Panc1 (cell line): Measurements from ENCODE around the gene NFYC. TPM values are rescaled to one million over a fixed set of nuclear protein-coding genes. Genes with fewer than 3 reads are reported as not detected.

Source experiments
- ATAC-seq: fragments of 200-7000 bp; cut with Tn5 transposase; 2 replicates; pipeline ENCODE4 v1.9.1; 2020; ENCODE audit warnings: mild to moderate bottlenecking, moderate library complexity
- BruUV-seq: library from RNA; stranded (reverse); fragments of 400-500 nt; replicated peaks from 2 replicates; lab custom pipeline; 2021; lab: Mats Ljungman, UMichigan
- CTCF ChIA-PET: fragments of 300-600 bp; sonication (Branson Sonifier 250); formaldehyde crosslinking; loops from one replicate; lab custom pipeline; 2022; ENCODE audit warnings: antibody characterized with exemption; lab: Charles Lee
- POLR2A ChIA-PET: fragments of 300-600 bp; sonication (Branson Sonifier 250); formaldehyde crosslinking; loops from one replicate; lab custom pipeline; 2022; ENCODE audit warnings: antibody characterized with exemption; lab: Charles Lee
- DNase-seq: peaks from one replicate; pipeline ENCODE4 v3.0.0-alpha.2; 2010; ENCODE audit warnings: low read depth, low spot score
- H3K27ac ChIP-seq: 2 replicates; pipeline ENCODE4 v1.5.1; 2011; ENCODE audit warnings: mild to moderate bottlenecking, low read length, inconsistent platforms
- H3K27me3 ChIP-seq: fragments of 200-500 bp; sonication (Bioruptor generic); 2 replicates; pipeline ENCODE4 v1.6.0; 2014; ENCODE audit warnings: low read length, inconsistent platforms; ENCODE audit not compliant: control insufficient read depth, insufficient read depth
- H3K36me3 ChIP-seq: fragments of 200-500 bp; sonication (Bioruptor generic); 2 replicates; pipeline ENCODE4 v1.5.1; 2014; ENCODE audit warnings: inconsistent platforms, mild to moderate bottlenecking, low read length, moderate library complexity; ENCODE audit not compliant: control insufficient read depth, insufficient read depth
- H3K4me1 ChIP-seq: 2 replicates; pipeline ENCODE4 v1.5.1; 2011; ENCODE audit warnings: inconsistent platforms, mild to moderate bottlenecking, low read length, moderate library complexity; ENCODE audit not compliant: control insufficient read depth, insufficient read depth
- H3K4me3 ChIP-seq, 2 experiments: 2 replicates each; pipeline ENCODE4 v1.5.1; 2011 to 2012; ENCODE audit warnings: low read depth in 2 of 2, low read length in 2 of 2, mild to moderate bottlenecking in 2 of 2, inconsistent platforms in 1 of 2, moderate library complexity in 1 of 2
- H3K9me3 ChIP-seq: fragments of 200-500 bp; sonication (Bioruptor generic); 2 replicates; pipeline ENCODE4 v1.5.1; 2014; ENCODE audit warnings: low read depth, mild to moderate bottlenecking, inconsistent platforms, low read length, moderate library complexity; ENCODE audit not compliant: control insufficient read depth, insufficient read depth
- POLR2AphosphoS5 ChIP-seq: IDR thresholded peaks from 2 replicates; pipeline ENCODE4 v1.6.1; 2012; ENCODE audit warnings: mild to moderate bottlenecking, low read depth, low read length, moderate library complexity
- REST ChIP-seq, 2 experiments: IDR thresholded peaks; 2 replicates each; pipeline ENCODE4 v1.6.1; 2011 to 2012; ENCODE audit warnings: low read depth in 2 of 2, control low read depth in 1 of 2, low read length in 1 of 2, mild to moderate bottlenecking in 1 of 2, moderate library complexity in 1 of 2; ENCODE audit not compliant: insufficient read depth in 1 of 2
- SIN3A ChIP-seq: IDR thresholded peaks from 2 replicates; pipeline ENCODE4 v1.6.1; 2012; ENCODE audit warnings: low read depth, mild to moderate bottlenecking, low read length, moderate library complexity, borderline replicate concordance; ENCODE audit not compliant: insufficient read depth
- TCF7L2 ChIP-seq: IDR thresholded peaks from 2 replicates; pipeline ENCODE4 v1.6.1; 2011; ENCODE audit warnings: mild to moderate bottlenecking, low read depth, low read length, inconsistent platforms
- in situ Hi-C: cut with HindIII; loops from 2 replicates; pipeline ENCODE4 v1.10.0; 2016; ENCODE audit warnings: low sequenced_read_pairs, low pct_unique_long_range_greater_than_20kb
- intact Hi-C: fragments of 100-400 bp; cut with micrococcal nuclease; formaldehyde crosslinking; loops from one replicate; pipeline ENCODE4 v1.10.0; 2022; ENCODE audit not compliant: unreplicated experiment
- total RNA-seq: library from RNA; stranded (reverse); gene quantifications from one replicate; pipeline ENCODE4 v1.2.1, GENCODE V29; 2021; ENCODE audit not compliant: unreplicated experiment
- TF ChIP-seq, protein P1 (sequence below): fragments of 450-650 bp; IDR thresholded peaks from 2 replicates; pipeline ENCODE4 v1.5.1; 2017; ENCODE audit warnings: mild to moderate bottlenecking

Gene NFYC
- total RNA-seq, 1 experiment from 2014 or later = 81.9 TPM

GRCh38 chr1:40657046-40657445, 34.5 kb upstream of the NFYC start:
- Histone ChIP-seq H3K36me3 (no peaks in the 10 kb centered on the region), H3K4me3 (no peak overlapping the region), H3K4me1 (no peaks in the 10 kb centered on the region), H3K27me3 (no peaks in the 10 kb centered on the region), H3K9me3 (no peaks in the 10 kb centered on the region), H3K27ac (no peak overlapping the region)
- ATAC-seq = no peak
- POLR2A ChIA-PET = no interaction called here
- intact Hi-C loops = no loop called here
- in situ Hi-C loops = no loop called here
- no peak for TF ChIP-seq POLR2AphosphoS5
- TF ChIP-seq, protein P1, sequence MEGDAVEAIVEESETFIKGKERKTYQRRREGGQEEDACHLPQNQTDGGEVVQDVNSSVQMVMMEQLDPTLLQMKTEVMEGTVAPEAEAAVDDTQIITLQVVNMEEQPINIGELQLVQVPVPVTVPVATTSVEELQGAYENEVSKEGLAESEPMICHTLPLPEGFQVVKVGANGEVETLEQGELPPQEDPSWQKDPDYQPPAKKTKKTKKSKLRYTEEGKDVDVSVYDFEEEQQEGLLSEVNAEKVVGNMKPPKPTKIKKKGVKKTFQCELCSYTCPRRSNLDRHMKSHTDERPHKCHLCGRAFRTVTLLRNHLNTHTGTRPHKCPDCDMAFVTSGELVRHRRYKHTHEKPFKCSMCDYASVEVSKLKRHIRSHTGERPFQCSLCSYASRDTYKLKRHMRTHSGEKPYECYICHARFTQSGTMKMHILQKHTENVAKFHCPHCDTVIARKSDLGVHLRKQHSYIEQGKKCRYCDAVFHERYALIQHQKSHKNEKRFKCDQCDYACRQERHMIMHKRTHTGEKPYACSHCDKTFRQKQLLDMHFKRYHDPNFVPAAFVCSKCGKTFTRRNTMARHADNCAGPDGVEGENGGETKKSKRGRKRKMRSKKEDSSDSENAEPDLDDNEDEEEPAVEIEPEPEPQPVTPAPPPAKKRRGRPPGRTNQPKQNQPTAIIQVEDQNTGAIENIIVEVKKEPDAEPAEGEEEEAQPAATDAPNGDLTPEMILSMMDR = no peak
- TF ChIP-seq TCF7L2 = no peak
- TF ChIP-seq REST (IDR thresholded peaks at IDR 0.05; ENCODE audit: insufficient read depth in 1 of 2, low read depth in 2 of 2, low read length in 1 of 2) = no peak
- no peak for TF ChIP-seq SIN3A
- no TSS peak for BruUV-seq
- CTCF ChIA-PET = interaction anchor here (0.6 to 0.7 kb wide), 2 partner anchors 15 to 151 kb away, joined by 4 to 6 read pairs; no protein-coding TSS in a partner anchor
- DNase-seq = no peak

- Histone ChIP-seq H3K27me3 (no peaks in the 10 kb centered on the region), H3K9me3 (no peaks in the 10 kb centered on the region), H3K4me1 (no peaks in the 10 kb centered on the region), H3K27ac (no peak overlapping the region), H3K36me3 (no peaks in the 10 kb centered on the region), H3K4me3 (no peak overlapping the region)
- BruUV-seq = no TSS peak
- ChIA-PET POLR2A (interaction anchor here (0.7 kb wide), 1 partner anchor 58 kb away, joined by 3 read pairs; no protein-coding TSS in a partner anchor), CTCF (no interaction called here)
- no peak for TF ChIP-seq TCF7L2
- no peak for TF ChIP-seq POLR2AphosphoS5
- TF ChIP-seq SIN3A = no peak
- no peak for TF ChIP-seq REST (IDR thresholded peaks at IDR 0.05; ENCODE audit: insufficient read depth in 1 of 2, low read depth in 2 of 2, low read length in 1 of 2)
- TF ChIP-seq, protein P1 = no peak
- ATAC-seq (no peak), DNase-seq (no peak)
- in situ Hi-C loops (no loop called here), intact Hi-C loops (no loop called here)
These were observed 32.5 kb upstream of the NFYC start for GRCh38 chr1:40658751-40659648.
